ENCODE data around the gene ST6GALNAC3.

ST6GALNAC3 gene

GRCh38 chr1:76615253-76616035, 540.9 kb downstream of the ST6GALNAC3 start:
- H2BK5ac ChIP-seq (ENCODE audit: low read length) = no peak overlapping the region
- no peaks in the 10 kb centered on the region for H3K27me3 ChIP-seq (ENCODE audit: insufficient read depth, low read length, poor library complexity)
- H3K4me3 ChIP-seq (ENCODE audit: low read length) = no peak overlapping the region
- H3K36me3 ChIP-seq (ENCODE audit: control insufficient read depth, insufficient read depth, low read length) = no peaks in the 10 kb centered on the region
- no peak for DNase-seq
- no peak overlapping the region for H3K4ac ChIP-seq (ENCODE audit: low read depth, low read length)
- no peak overlapping the region for H3K18ac ChIP-seq (ENCODE audit: low read length)
- no peaks in the 10 kb centered on the region for H3K79me1 ChIP-seq (ENCODE audit: low read length)
- no peak overlapping the region for H3K9ac ChIP-seq (ENCODE audit: low read length)
- H2BK15ac ChIP-seq (replicated peaks; ENCODE audit: low read depth) = no peak overlapping the region
- H2AK5ac ChIP-seq (ENCODE audit: low read length) = no peak overlapping the region
- H3K4me1 ChIP-seq (ENCODE audit: control insufficient read depth, low read depth, low read length) = no peaks in the 10 kb centered on the region
- no peaks in the 10 kb centered on the region for H3K79me2 ChIP-seq (ENCODE audit: control insufficient read depth, insufficient read depth, low read length)
- no peak overlapping the region for H3K27ac ChIP-seq (ENCODE audit: low read depth, low read length)
- WGBS (ENCODE audit: extremely low coverage, insufficient coverage, low lambda C conversion rate) = no CpG with 5 or more reads among the region's 3 CpGs
- H3K56ac ChIP-seq (ENCODE audit: low read length) = no peak overlapping the region
- H4K8ac ChIP-seq (ENCODE audit: low read depth, low read length) = no peak overlapping the region
- H2BK120ac ChIP-seq (ENCODE audit: low read depth, low read length) = no peak overlapping the region
- H3K4me2 ChIP-seq (ENCODE audit: low read length) = no peak overlapping the region
- H3K23ac ChIP-seq (ENCODE audit: low read length) = no peak overlapping the region
- no peak overlapping the region for H4K5ac ChIP-seq (ENCODE audit: low read length)

GRCh38 chr1:76620371-76620770, 545.8 kb downstream of the ST6GALNAC3 start:
- Histone ChIP-seq H3K4ac (ENCODE audit: low read depth, low read length) (no peak overlapping the region), H4K5ac (ENCODE audit: low read length) (no peak overlapping the region), H3K36me3 (ENCODE audit: control insufficient read depth, insufficient read depth, low read length) (no peaks in the 10 kb centered on the region), H2BK5ac (ENCODE audit: low read length) (no peak overlapping the region), H3K9ac (ENCODE audit: low read length) (no peak overlapping the region), H3K79me1 (ENCODE audit: low read length) (no peaks in the 10 kb centered on the region), H3K4me2 (ENCODE audit: low read length) (no peak overlapping the region), H3K27me3 (ENCODE audit: insufficient read depth, low read length, poor library complexity) (no peaks in the 10 kb centered on the region), H3K23ac (ENCODE audit: low read length) (no peak overlapping the region), H2BK15ac (replicated peaks; ENCODE audit: low read depth) (no peak overlapping the region), H3K4me1 (ENCODE audit: control insufficient read depth, low read depth, low read length) (no peaks in the 10 kb centered on the region), H4K8ac (ENCODE audit: low read depth, low read length) (no peak overlapping the region), H3K79me2 (ENCODE audit: control insufficient read depth, insufficient read depth, low read length) (no peaks in the 10 kb centered on the region), H3K56ac (ENCODE audit: low read length) (no peak overlapping the region), H3K27ac (ENCODE audit: low read depth, low read length) (no peak overlapping the region), H2AK5ac (ENCODE audit: low read length) (no peak overlapping the region), H3K4me3 (ENCODE audit: low read length) (no peak overlapping the region), H3K18ac (ENCODE audit: low read length) (no peak overlapping the region), H2BK120ac (ENCODE audit: low read depth, low read length) (no peak overlapping the region)
- WGBS (ENCODE audit: extremely low coverage, insufficient coverage, low lambda C conversion rate) = no CpG with 5 or more reads among the region's 4 CpGs
- peak; percentile 55 for DNase-seq

- Histone ChIP-seq H3K4me3 (ENCODE audit: low read length) (no peak overlapping the region), H3K4me1 (ENCODE audit: control insufficient read depth, low read depth, low read length) (no peaks in the 10 kb centered on the region), H3K36me3 (ENCODE audit: control insufficient read depth, insufficient read depth, low read length) (no peaks in the 10 kb centered on the region), H3K18ac (ENCODE audit: low read length) (no peak overlapping the region), H2BK5ac (ENCODE audit: low read length) (no peak overlapping the region), H3K4me2 (ENCODE audit: low read length) (no peak overlapping the region), H4K8ac (ENCODE audit: low read depth, low read length) (no peak overlapping the region), H3K4ac (ENCODE audit: low read depth, low read length) (no peak overlapping the region), H3K79me2 (ENCODE audit: control insufficient read depth, insufficient read depth, low read length) (no peaks in the 10 kb centered on the region), H3K9ac (ENCODE audit: low read length) (no peak overlapping the region), H3K27me3 (ENCODE audit: insufficient read depth, low read length, poor library complexity) (no peaks in the 10 kb centered on the region), H3K23ac (ENCODE audit: low read length) (no peak overlapping the region), H4K5ac (ENCODE audit: low read length) (no peak overlapping the region), H2AK5ac (ENCODE audit: low read length) (no peak overlapping the region), H2BK120ac (ENCODE audit: low read depth, low read length) (no peak overlapping the region), H3K27ac (ENCODE audit: low read depth, low read length) (no peak overlapping the region), H3K79me1 (ENCODE audit: low read length) (no peaks in the 10 kb centered on the region), H3K56ac (ENCODE audit: low read length) (no peak overlapping the region), H2BK15ac (replicated peaks; ENCODE audit: low read depth) (no peak overlapping the region)
- DNase-seq = no peak
- WGBS (ENCODE audit: extremely low coverage, insufficient coverage, low lambda C conversion rate) = no CpG with 5 or more reads among the region's 7 CpGs
These were observed 548.4 kb downstream of the ST6GALNAC3 start for GRCh38 chr1:76622774-76623528.

- Histone ChIP-seq H3K18ac (ENCODE audit: low read length) (no peak overlapping the region), H4K8ac (ENCODE audit: low read depth, low read length) (no peak overlapping the region), H3K23ac (ENCODE audit: low read length) (no peak overlapping the region), H2BK15ac (replicated peaks; ENCODE audit: low read depth) (no peak overlapping the region), H2AK5ac (ENCODE audit: low read length) (no peak overlapping the region), H3K79me2 (ENCODE audit: control insufficient read depth, insufficient read depth, low read length) (no peaks in the 10 kb centered on the region), H3K27ac (ENCODE audit: low read depth, low read length) (no peak overlapping the region), H3K4me1 (ENCODE audit: control insufficient read depth, low read depth, low read length) (no peaks in the 10 kb centered on the region), H3K36me3 (ENCODE audit: control insufficient read depth, insufficient read depth, low read length) (no peaks in the 10 kb centered on the region), H2BK5ac (ENCODE audit: low read length) (no peak overlapping the region), H3K4me3 (ENCODE audit: low read length) (no peak overlapping the region), H3K4me2 (ENCODE audit: low read length) (no peak overlapping the region), H3K79me1 (ENCODE audit: low read length) (no peaks in the 10 kb centered on the region), H3K56ac (ENCODE audit: low read length) (no peak overlapping the region), H3K9ac (ENCODE audit: low read length) (no peak overlapping the region), H4K5ac (ENCODE audit: low read length) (no peak overlapping the region), H3K27me3 (ENCODE audit: insufficient read depth, low read length, poor library complexity) (no peaks in the 10 kb centered on the region), H3K4ac (ENCODE audit: low read depth, low read length) (no peak overlapping the region), H2BK120ac (ENCODE audit: low read depth, low read length) (no peak overlapping the region)
- no peak for DNase-seq
- WGBS (ENCODE audit: extremely low coverage, insufficient coverage, low lambda C conversion rate) = no CpG with 5 or more reads among the region's 2 CpGs
These were observed 551.5 kb downstream of the ST6GALNAC3 start for GRCh38 chr1:76625886-76626678.

- DNase-seq = no peak
- H4K8ac ChIP-seq (ENCODE audit: low read depth, low read length) = no peak overlapping the region
- no peak overlapping the region for H3K56ac ChIP-seq (ENCODE audit: low read length)
These were observed 553.0 kb downstream of the ST6GALNAC3 start for GRCh38 chr1:76627498-76627897.

More at GRCh38 chr1:76627498-76627897, 553.0 kb downstream of the ST6GALNAC3 start:
- H3K4ac ChIP-seq (ENCODE audit: low read depth, low read length) = no peak overlapping the region
- no peaks in the 10 kb centered on the region for H3K79me1 ChIP-seq (ENCODE audit: low read length)
- no peaks in the 10 kb centered on the region for H3K79me2 ChIP-seq (ENCODE audit: control insufficient read depth, insufficient read depth, low read length)
- no peak overlapping the region for H3K4me2 ChIP-seq (ENCODE audit: low read length)
- H3K27ac ChIP-seq (ENCODE audit: low read depth, low read length) = no peak overlapping the region
- no peak overlapping the region for H3K23ac ChIP-seq (ENCODE audit: low read length)
- H2BK5ac ChIP-seq (ENCODE audit: low read length) = no peak overlapping the region
- WGBS (ENCODE audit: extremely low coverage, insufficient coverage, low lambda C conversion rate) = no CpG with 5 or more reads among the region's 5 CpGs
- H3K4me1 ChIP-seq (ENCODE audit: control insufficient read depth, low read depth, low read length) = no peaks in the 10 kb centered on the region
- no peak overlapping the region for H3K4me3 ChIP-seq (ENCODE audit: low read length)
- H2BK15ac ChIP-seq (replicated peaks; ENCODE audit: low read depth) = no peak overlapping the region
- H3K36me3 ChIP-seq (ENCODE audit: control insufficient read depth, insufficient read depth, low read length) = no peaks in the 10 kb centered on the region
- no peak overlapping the region for H4K5ac ChIP-seq (ENCODE audit: low read length)
- H3K18ac ChIP-seq (ENCODE audit: low read length) = no peak overlapping the region
- H2BK120ac ChIP-seq (ENCODE audit: low read depth, low read length) = no peak overlapping the region
- H2AK5ac ChIP-seq (ENCODE audit: low read length) = no peak overlapping the region
- no peaks in the 10 kb centered on the region for H3K27me3 ChIP-seq (ENCODE audit: insufficient read depth, low read length, poor library complexity)
- no peak overlapping the region for H3K9ac ChIP-seq (ENCODE audit: low read length)

All from mesendoderm (in vitro differentiated cells).